ENCODE data around the gene GOLM1. TPM values are rescaled to one million over a fixed set of nuclear protein-coding genes. Genes with fewer than 3 reads are reported as not detected.

GOLM1 gene
- total and polyA plus RNA-seq, 2 experiments from 2014 or later, result 56.2 to 63.4 TPM

GRCh38 chr9:86040861-86041155, 58.5 kb downstream of the GOLM1 start:
- H3K27ac ChIP-seq, result no peak overlapping the region
- peak overlapping the region; percentile 52 for H3K4me2 ChIP-seq (ENCODE audit: unreplicated experiment)
- H2AFZ ChIP-seq, result no peak overlapping the region
- no peaks in the 10 kb centered on the region for H3K9me2 ChIP-seq (ENCODE audit: insufficient read depth)
- in situ Hi-C loops (cut with MboI), result no loop called here
- peaks cover 9% of the 10 kb centered on the region for H3K4me1 ChIP-seq (ENCODE audit: insufficient read depth)
- peaks cover 15% of the 10 kb centered on the region; the same call in 1 of the 2 replicates for H3F3A ChIP-seq (ENCODE audit: insufficient read depth)
- DNase-seq, result no peak
- H3K9me3 ChIP-seq (ENCODE audit: low read depth), result no peaks in the 10 kb centered on the region
- 47 to 56% methylated on average over 3 of the region's 3 CpGs for WGBS, 2 experiments (ENCODE audit: low coverage in 1 of 2, low lambda C conversion rate in 2 of 2, missing lambda C conversion rate in 2 of 2)
- no peaks in the 10 kb centered on the region for H3K79me2 ChIP-seq (ENCODE audit: insufficient read depth)
- H3K9ac ChIP-seq, result no peak overlapping the region
- no peak for TF ChIP-seq EZH2phosphoT487 (IDR thresholded peaks at IDR 0.05; ENCODE audit: insufficient read depth, low read depth)
- no peak for TF ChIP-seq EZH2 (IDR thresholded peaks at IDR 0.05; ENCODE audit: insufficient read depth, poor library complexity, severe bottlenecking)
- H4K20me1 ChIP-seq (ENCODE audit: insufficient read depth), result no peaks in the 10 kb centered on the region
- H3K36me3 ChIP-seq (ENCODE audit: low read depth), result no peaks in the 10 kb centered on the region
- H3K27me3 ChIP-seq (replicated peaks; ENCODE audit: insufficient read depth), result no peaks in the 10 kb centered on the region
- H3K4me3 ChIP-seq, result no peak overlapping the region

GRCh38 chr9:86039991-86040860, 59.1 kb downstream of the GOLM1 start:
- Histone ChIP-seq H3K9ac (no peak overlapping the region), H3K4me2 (ENCODE audit: unreplicated experiment) (no peak overlapping the region), H3K9me2 (ENCODE audit: insufficient read depth) (no peaks in the 10 kb centered on the region), H3K79me2 (ENCODE audit: insufficient read depth) (no peaks in the 10 kb centered on the region), H3K36me3 (ENCODE audit: low read depth) (no peaks in the 10 kb centered on the region), H3K27me3 (replicated peaks; ENCODE audit: insufficient read depth) (no peaks in the 10 kb centered on the region), H3F3A (ENCODE audit: insufficient read depth) (peaks cover 15% of the 10 kb centered on the region; the same call in 1 of the 2 replicates), H2AFZ (no peak overlapping the region), H3K27ac (no peak overlapping the region), H3K4me3 (no peak overlapping the region), H3K4me1 (ENCODE audit: insufficient read depth) (peaks cover 9% of the 10 kb centered on the region), H4K20me1 (ENCODE audit: insufficient read depth) (no peaks in the 10 kb centered on the region), H3K9me3 (ENCODE audit: low read depth) (no peaks in the 10 kb centered on the region)
- 98% methylated on average over 12 of the region's 12 CpGs for WGBS, 2 experiments (ENCODE audit: low coverage in 1 of 2, low lambda C conversion rate in 2 of 2, missing lambda C conversion rate in 2 of 2)
- TF ChIP-seq EZH2phosphoT487 (IDR thresholded peaks at IDR 0.05; ENCODE audit: insufficient read depth, low read depth) (no peak), EZH2 (IDR thresholded peaks at IDR 0.05; ENCODE audit: insufficient read depth, poor library complexity, severe bottlenecking) (no peak)
- no peak for DNase-seq
- in situ Hi-C loops (cut with MboI), result no loop called here

DNA sequence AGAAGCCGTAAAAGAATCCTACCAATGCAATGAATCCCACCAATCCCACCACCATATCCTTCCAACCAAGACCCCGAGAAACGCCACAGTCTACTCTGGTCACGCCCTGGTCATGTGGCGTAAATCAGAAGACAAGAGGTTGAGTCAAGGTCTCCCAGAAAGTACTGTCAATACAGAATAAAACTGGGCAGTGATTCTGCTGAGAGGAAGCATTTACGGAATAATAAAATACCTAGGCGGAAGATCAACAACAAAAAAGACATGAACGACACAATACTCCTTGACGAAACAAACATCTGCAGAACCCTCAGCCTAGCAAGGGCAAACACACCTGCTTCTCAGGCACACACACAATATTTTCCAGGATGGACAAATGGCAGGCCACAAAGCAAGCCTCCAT, 62.8 kb downstream of the GOLM1 start:
- Histone ChIP-seq H3K79me2 (ENCODE audit: insufficient read depth) (no peaks in the 10 kb centered on the region), H3K4me3 (no peak overlapping the region), H3K27me3 (replicated peaks; ENCODE audit: insufficient read depth) (no peaks in the 10 kb centered on the region), H3K9me2 (ENCODE audit: insufficient read depth) (no peaks in the 10 kb centered on the region), H3F3A (ENCODE audit: insufficient read depth) (peaks cover 9% of the 10 kb centered on the region; the same call in 1 of the 2 replicates), H4K20me1 (ENCODE audit: insufficient read depth) (no peaks in the 10 kb centered on the region), H3K9me3 (ENCODE audit: low read depth) (no peaks in the 10 kb centered on the region), H3K4me1 (ENCODE audit: insufficient read depth) (peaks cover 8% of the 10 kb centered on the region), H3K27ac (no peak overlapping the region), H2AFZ (no peak overlapping the region), H3K9ac (no peak overlapping the region), H3K36me3 (ENCODE audit: low read depth) (no peaks in the 10 kb centered on the region; the same call in 1 of the 2 replicates), H3K4me2 (ENCODE audit: unreplicated experiment) (no peak overlapping the region)
- TF ChIP-seq EZH2 (IDR thresholded peaks at IDR 0.05; ENCODE audit: insufficient read depth, poor library complexity, severe bottlenecking), result no peak
- no peak for TF ChIP-seq EZH2phosphoT487 (IDR thresholded peaks at IDR 0.05; ENCODE audit: insufficient read depth, low read depth)
- 97 to 98% methylated on average over 9 of the region's 9 CpGs for WGBS, 2 experiments (ENCODE audit: low coverage in 1 of 2, low lambda C conversion rate in 2 of 2, missing lambda C conversion rate in 2 of 2)
- in situ Hi-C loops (cut with MboI), result no loop called here
- DNase-seq, result no peak

- H3K36me3 ChIP-seq (ENCODE audit: low read depth), result no peaks in the 10 kb centered on the region; the same call in 1 of the 2 replicates
- no peaks in the 10 kb centered on the region for H3K27me3 ChIP-seq (replicated peaks; ENCODE audit: insufficient read depth)
- in situ Hi-C loops (cut with MboI), result no loop called here
- no peaks in the 10 kb centered on the region for H3K9me2 ChIP-seq (ENCODE audit: insufficient read depth)
- peaks cover 2% of the 10 kb centered on the region for H3K4me1 ChIP-seq (ENCODE audit: insufficient read depth)
- no peak overlapping the region for H3K4me2 ChIP-seq (ENCODE audit: unreplicated experiment)
- DNase-seq, result no peak
- H3K4me3 ChIP-seq, result no peak overlapping the region
- H3K27ac ChIP-seq, result no peak overlapping the region
- TF ChIP-seq EZH2phosphoT487 (IDR thresholded peaks at IDR 0.05; ENCODE audit: insufficient read depth, low read depth), result no peak
- TF ChIP-seq EZH2 (IDR thresholded peaks at IDR 0.05; ENCODE audit: insufficient read depth, poor library complexity, severe bottlenecking), result no peak
- no peak overlapping the region for H3K9ac ChIP-seq
- H3K9me3 ChIP-seq (ENCODE audit: low read depth), result no peaks in the 10 kb centered on the region
- H2AFZ ChIP-seq, result no peak overlapping the region
- 78 to 84% methylated on average over 13 to 15 of the region's 15 CpGs for WGBS, 2 experiments (ENCODE audit: low coverage in 1 of 2, low lambda C conversion rate in 2 of 2, missing lambda C conversion rate in 2 of 2)
- peaks cover 9% of the 10 kb centered on the region; the same call in 1 of the 2 replicates for H3F3A ChIP-seq (ENCODE audit: insufficient read depth)
- H4K20me1 ChIP-seq (ENCODE audit: insufficient read depth), result no peaks in the 10 kb centered on the region
- no peaks in the 10 kb centered on the region for H3K79me2 ChIP-seq (ENCODE audit: insufficient read depth)
Measured at GRCh38 chr9:86035827-86036440, 63.4 kb downstream of the GOLM1 start.
